LNCAP (cell line): ENCODE measurements around the gene RPL28.

Source experiments
- CTCF ChIP-seq: fragments of 450-650 bp; IDR thresholded peaks from 2 replicates; pipeline ENCODE4 v1.5.1; 2017; ENCODE audit warnings: mild to moderate bottlenecking

Gene RPL28

DNA sequence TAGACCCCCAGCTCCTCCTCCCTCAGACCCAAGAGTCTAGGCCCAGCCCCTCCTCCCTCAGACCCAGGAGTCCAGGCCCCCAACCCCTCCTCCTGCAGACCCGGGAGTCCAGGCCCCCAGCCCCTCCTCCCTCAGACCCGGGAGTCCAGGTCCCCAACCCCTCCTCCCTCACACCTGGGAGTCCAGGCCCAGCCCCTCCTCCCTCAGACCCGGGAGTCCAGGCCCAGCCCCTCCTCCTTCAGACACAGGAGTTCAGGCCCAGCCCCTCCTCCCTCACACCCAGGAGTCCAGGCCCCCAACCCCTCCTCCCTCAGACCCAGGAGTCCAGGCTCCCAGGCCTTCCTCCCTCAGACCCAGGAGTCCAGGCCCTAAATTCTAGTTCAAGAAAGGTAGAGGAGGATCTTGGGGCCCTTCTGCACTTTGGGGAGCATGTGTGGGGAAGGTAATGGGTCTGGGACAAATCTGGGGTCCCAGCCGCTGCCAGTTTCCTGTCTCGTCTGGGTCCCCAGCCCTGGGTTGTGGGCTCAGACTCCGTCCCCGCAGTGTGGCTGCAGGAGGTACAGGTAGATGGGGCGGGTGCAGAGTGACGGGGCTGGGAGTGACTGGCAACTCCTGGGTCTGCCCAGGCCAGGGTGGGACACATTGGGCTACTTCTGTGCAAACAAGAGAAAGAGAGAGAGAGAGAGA is 12.3 kb upstream of the RPL28 start:
- no peak for TF ChIP-seq CTCF

DNA sequence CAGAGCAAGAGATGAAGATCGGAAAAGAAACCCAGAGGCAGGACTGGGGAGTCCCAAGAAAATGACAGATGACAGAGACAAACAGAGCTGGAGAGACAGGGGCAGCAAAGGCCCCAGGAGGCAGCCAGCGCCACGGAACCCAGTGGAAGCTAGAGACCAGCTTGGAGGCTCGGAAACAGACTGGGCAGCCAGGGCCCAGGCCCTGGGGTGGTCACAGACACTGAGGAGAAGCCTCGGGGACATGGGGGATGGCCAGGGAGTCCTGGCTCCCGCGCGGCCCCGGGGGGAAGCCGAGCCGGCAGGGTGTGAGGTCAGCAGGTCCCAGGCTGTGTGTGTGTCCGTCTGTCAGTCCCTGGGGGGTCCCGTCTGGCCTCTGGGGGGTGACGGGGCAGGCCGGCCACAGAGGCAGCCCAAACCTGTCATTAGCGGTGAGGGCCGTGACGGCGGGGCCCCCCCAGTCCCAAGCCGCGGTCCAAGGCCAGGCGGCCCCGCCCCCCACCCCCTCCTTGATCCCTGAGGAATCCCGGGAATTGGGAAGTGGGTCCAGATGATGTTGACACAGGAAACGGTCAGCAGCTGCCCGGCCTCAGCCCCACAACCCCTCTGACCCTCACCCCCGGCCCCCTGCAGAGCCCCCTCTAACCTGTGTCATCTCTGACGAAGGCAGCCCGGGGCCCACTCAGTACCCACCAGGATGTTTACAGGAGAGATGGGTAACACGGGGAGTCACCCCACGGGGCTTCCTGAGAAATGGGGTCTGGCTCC is 11.6 kb upstream of the RPL28 start:
- TF ChIP-seq CTCF: no peak

GRCh38 chr19:55376241-55376933 is 9.3 kb upstream of the RPL28 start, which contains the start of gene TMEM190:
Gene TMEM190, plus strand, starts transcription at chr19:55376826. Its CDS starts 28 bp downstream, at chr19:55376854.
- no peak for TF ChIP-seq CTCF

DNA sequence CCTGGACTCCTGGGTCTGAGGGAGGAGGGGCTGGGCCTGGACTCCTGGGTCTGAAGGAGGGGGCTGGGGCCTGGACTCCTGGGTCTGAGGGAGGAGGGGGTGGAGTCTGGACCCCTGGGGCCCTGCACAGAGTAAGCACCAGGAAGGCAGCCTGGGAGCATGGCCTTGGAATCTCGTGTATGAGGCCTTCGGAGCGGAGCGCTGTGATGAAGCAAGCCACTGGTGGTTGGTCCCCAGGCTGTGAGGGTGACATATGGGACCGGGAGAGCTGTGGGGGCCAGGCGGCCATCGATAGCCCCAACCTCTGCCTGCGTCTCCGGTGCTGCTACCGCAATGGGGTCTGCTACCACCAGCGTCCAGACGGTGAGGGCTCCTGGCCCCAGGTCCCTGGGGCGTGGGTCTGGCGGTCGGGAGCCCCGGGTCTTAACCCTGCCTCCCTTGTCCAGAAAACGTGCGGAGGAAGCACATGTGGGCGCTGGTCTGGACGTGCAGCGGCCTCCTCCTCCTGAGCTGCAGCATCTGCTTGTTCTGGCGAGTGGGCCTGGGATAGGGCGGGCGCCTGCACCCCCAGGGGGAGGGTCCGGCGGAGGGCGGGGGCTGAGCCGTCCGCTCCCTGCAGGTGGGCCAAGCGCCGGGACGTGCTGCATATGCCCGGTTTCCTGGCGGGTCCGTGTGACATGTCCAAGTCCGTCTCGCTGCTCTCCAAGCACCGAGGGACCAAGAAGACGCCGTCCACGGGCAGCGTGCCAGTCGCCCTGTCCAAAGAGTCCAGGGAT is 8.2 kb upstream of the RPL28 start:
- TF ChIP-seq CTCF: no peak

- no peak for TF ChIP-seq CTCF
These were observed 6.6 kb upstream of the RPL28 start for GRCh38 chr19:55379174-55379573.

- TF ChIP-seq CTCF: no peak
These were observed 3.7 kb upstream of the RPL28 start for GRCh38 chr19:55382013-55382412.

DNA sequence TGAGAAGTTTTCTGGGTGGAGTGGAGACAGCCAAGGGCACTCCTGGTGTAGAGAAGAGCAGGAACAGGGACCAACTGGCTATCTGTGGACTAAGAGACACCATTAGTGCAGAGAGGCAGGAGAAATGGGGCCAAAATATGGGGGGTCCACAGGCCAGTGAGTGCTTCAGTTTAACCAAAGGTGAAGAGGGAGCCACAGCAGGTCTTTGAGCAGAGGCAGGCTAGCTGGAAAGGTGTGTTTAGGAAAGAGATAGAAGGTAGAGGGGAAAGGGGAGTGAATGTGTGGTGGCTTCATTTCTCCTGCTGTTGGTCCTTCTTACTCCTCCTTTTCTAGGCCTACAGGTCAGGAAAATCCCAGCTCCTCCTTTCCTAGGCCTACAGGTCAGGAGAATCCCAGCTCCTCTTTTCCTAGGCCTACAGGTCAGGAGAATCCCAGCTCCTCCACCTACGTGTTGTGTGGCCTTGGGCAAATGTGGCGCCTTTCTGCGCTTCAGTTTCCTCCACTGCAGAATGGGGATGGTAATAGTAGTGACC is 3.1 kb upstream of the RPL28 start:
- no peak for TF ChIP-seq CTCF
